ENCODE measurements around the gene CORIN. TPM values are rescaled to one million over a fixed set of nuclear protein-coding genes. Genes with fewer than 3 reads are reported as not detected.

The CORIN gene
- total RNA-seq, 4 donors from 2014 or later: 1.2 to 6.1 (median 2.5) TPM

- Histone ChIP-seq H3K27ac (no peak overlapping the region), H3K36me3 (peaks cover 67% of the 10 kb centered on the region), H3K9me3 (no peaks in the 10 kb centered on the region), H3K4me3 (no peak overlapping the region), H3K4me1 (no peaks in the 10 kb centered on the region), H3K27me3 (no peaks in the 10 kb centered on the region)
- no peak for DNase-seq (ENCODE audit: low spot score in 2 of 2)
- TF ChIP-seq EP300 (IDR thresholded peaks at IDR 0.05) (no peak), CTCF (IDR thresholded peaks at IDR 0.05) (no peak), POLR2AphosphoS5 (IDR thresholded peaks at IDR 0.05) (no peak), POLR2A (IDR thresholded peaks at IDR 0.05) (no peak)
Observed at GRCh38 chr4:47570816-47571215, 267.1 kb downstream of the CORIN start.

GRCh38 chr4:47567511-47567910, 270.4 kb downstream of the CORIN start:
- 98% methylated on average over 1 of the region's 1 CpG for WGBS

GRCh38 chr4:47566969-47567368, 270.9 kb downstream of the CORIN start:
- H3K36me3 ChIP-seq: peaks cover 38% of the 10 kb centered on the region
- TF ChIP-seq EP300 (IDR thresholded peaks at IDR 0.05) (no peak), CTCF (IDR thresholded peaks at IDR 0.05) (no peak), POLR2AphosphoS5 (IDR thresholded peaks at IDR 0.05) (no peak), POLR2A (IDR thresholded peaks at IDR 0.05) (no peak)
- no peak for DNase-seq (ENCODE audit: low spot score in 2 of 2)

More at GRCh38 chr4:47567511-47567910, 270.4 kb downstream of the CORIN start:
- no peak for DNase-seq (ENCODE audit: low spot score in 2 of 2)
- Histone ChIP-seq H3K4me1 (no peaks in the 10 kb centered on the region), H3K27ac (no peak overlapping the region), H3K36me3 (peaks cover 38% of the 10 kb centered on the region), H3K9me3 (no peaks in the 10 kb centered on the region), H3K4me3 (no peak overlapping the region), H3K27me3 (no peaks in the 10 kb centered on the region)
- TF ChIP-seq POLR2AphosphoS5 (IDR thresholded peaks at IDR 0.05) (no peak), EP300 (IDR thresholded peaks at IDR 0.05) (no peak), POLR2A (IDR thresholded peaks at IDR 0.05) (no peak), CTCF (IDR thresholded peaks at IDR 0.05) (no peak)

DNA sequence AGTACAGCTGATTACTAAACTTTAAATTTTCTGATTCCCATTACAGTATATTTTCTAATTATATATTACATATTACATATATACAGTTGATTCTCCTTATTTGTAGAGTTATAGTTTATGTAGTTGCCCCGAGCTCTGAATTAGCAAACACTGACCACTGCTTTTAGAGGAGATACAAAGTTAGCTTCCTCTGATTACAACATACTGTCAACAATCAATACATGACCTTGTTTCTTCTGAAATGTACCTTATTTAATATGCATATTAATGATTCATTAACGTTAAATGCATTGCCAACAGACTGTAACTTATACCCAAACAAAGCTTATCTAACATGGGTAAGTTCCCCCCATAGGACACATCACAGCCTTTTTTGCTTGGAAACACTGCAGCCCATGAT, 271.3 kb downstream of the CORIN start:
- DNase-seq (ENCODE audit: low spot score in 2 of 2): no peak
- no peak overlapping the region for H3K4me3 ChIP-seq
- H3K27ac ChIP-seq: no peak overlapping the region
- H3K27me3 ChIP-seq: no peaks in the 10 kb centered on the region
- TF ChIP-seq CTCF (IDR thresholded peaks at IDR 0.05): no peak
- no peaks in the 10 kb centered on the region for H3K4me1 ChIP-seq
- WGBS: 84% methylated on average over 2 of the region's 2 CpGs
- no peaks in the 10 kb centered on the region for H3K9me3 ChIP-seq
- H3K36me3 ChIP-seq: peaks cover 37% of the 10 kb centered on the region

More at GRCh38 chr4:47566969-47567368, 270.9 kb downstream of the CORIN start:
- no peaks in the 10 kb centered on the region for H3K27me3 ChIP-seq
- no peaks in the 10 kb centered on the region for H3K9me3 ChIP-seq
- no peaks in the 10 kb centered on the region for H3K4me1 ChIP-seq
- no peak overlapping the region for H3K4me3 ChIP-seq
- H3K27ac ChIP-seq: no peak overlapping the region

DNA sequence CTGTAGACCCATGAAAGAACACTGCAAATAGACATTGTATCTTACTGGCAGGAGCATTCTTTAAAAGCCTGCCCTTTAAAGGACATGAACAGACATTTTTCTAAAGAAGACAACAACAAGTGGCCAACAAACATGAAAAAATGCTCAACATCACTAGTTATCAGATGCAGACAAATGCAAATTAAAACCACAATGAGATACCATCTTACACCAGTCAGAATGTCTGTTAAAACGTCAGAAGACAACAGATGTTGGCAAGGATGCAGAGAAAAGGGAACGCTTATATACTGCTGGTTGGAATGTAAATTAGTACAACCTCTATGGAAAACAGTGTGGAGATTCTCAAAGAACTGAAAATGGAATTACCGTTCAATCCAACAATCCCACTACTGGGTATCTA, 275.6 kb downstream of the CORIN start:
- H3K9me3 ChIP-seq: no peaks in the 10 kb centered on the region
- no peak overlapping the region for H3K27ac ChIP-seq
- TF ChIP-seq EP300 (IDR thresholded peaks at IDR 0.05) (no peak), POLR2AphosphoS5 (IDR thresholded peaks at IDR 0.05) (no peak), POLR2A (IDR thresholded peaks at IDR 0.05) (no peak), CTCF (IDR thresholded peaks at IDR 0.05) (no peak)
- 62% methylated on average over 3 of the region's 3 CpGs for WGBS
- H3K36me3 ChIP-seq: peaks cover 40% of the 10 kb centered on the region
- no peak overlapping the region for H3K4me3 ChIP-seq
- H3K4me1 ChIP-seq: no peaks in the 10 kb centered on the region
- no peak for DNase-seq (ENCODE audit: low spot score in 2 of 2)
- H3K27me3 ChIP-seq: no peaks in the 10 kb centered on the region

All from suprapubic skin (tissue), 4 donors.